SJCRH30 (cell line): ENCODE measurements around the gene HACD2. TPM values are rescaled to one million over a fixed set of nuclear protein-coding genes. Genes with fewer than 3 reads are reported as not detected.
"Not testable (repeated sequence)": the region's sequence is repeated elsewhere in the genome, so short reads cannot be mapped to it uniquely, and the experiment has no call there.

Experiments used
- DNase-seq, 2 experiments: peaks; one replicate each; pipeline ENCODE4 v3.0.0-alpha.2; 2015 to 2020
- H3K27ac ChIP-seq: fragments of 250-450 bp; sonication (Bioruptor Pico); 2 replicates; pipeline ENCODE4 v1.5.1; 2020; ENCODE audit warnings: mild to moderate bottlenecking, moderate library complexity
- H3K27me3 ChIP-seq: fragments of 250-450 bp; sonication (Bioruptor Pico); 2 replicates; pipeline ENCODE4 v1.5.1; 2020; ENCODE audit warnings: mild to moderate bottlenecking, moderate library complexity
- H3K36me3 ChIP-seq: fragments of 250-450 bp; sonication (Bioruptor Pico); 2 replicates; pipeline ENCODE4 v1.5.1; 2020; ENCODE audit warnings: mild to moderate bottlenecking, moderate library complexity
- H3K4me1 ChIP-seq: fragments of 250-450 bp; sonication (Bioruptor Pico); 2 replicates; pipeline ENCODE4 v1.5.1; 2020; ENCODE audit warnings: mild to moderate bottlenecking, moderate library complexity
- H3K4me3 ChIP-seq: fragments of 250-450 bp; sonication (Bioruptor Pico); 2 replicates; pipeline ENCODE4 v1.5.1; 2020; ENCODE audit warnings: mild to moderate bottlenecking, moderate library complexity
- H3K9me3 ChIP-seq: fragments of 250-450 bp; sonication (Bioruptor Pico); replicated peaks from 2 replicates; pipeline ENCODE4 v1.5.1; 2020; ENCODE audit warnings: mild to moderate bottlenecking, moderate library complexity
- total RNA-seq: library from RNA; depleted of rRNA; stranded (reverse); fragments of >200 nt; shearing (Covaris generic); gene quantifications from 2 replicates; pipeline ENCODE4 v1.2.3, GENCODE V29; 2014

Gene HACD2
- total RNA-seq, 1 experiment from 2014 or later = 37.0 TPM

DNA sequence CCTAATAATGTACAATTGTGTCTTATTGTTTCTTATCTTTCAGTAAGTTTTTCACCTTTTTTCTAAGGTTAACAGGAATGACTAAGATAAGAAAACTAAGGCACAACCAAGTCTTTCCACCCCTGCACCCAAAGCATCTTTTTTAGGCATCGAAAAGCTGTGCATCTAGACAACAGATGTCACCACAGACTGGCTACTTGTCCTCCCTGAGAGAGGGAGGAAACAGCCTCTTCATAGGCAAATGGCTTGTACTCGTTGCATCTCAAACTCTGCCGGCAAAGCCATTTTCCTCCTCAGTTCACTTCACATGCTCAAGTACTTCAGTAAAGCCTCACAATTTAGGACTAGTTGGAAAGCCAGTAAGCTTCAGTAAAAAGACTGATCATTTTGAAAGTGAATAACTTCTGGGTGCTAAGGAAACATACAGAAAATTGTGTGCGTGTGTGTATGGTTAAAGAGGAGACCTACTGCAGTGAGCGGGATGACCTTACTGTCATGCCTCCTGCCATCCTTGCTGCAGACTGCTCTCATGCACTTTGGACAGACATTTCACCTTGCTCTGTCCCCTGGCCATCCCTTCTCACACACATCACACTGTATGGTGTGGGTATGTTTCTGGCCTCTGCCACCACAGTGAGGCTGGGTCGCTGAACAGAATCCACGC is 36.5 kb upstream of the HACD2 start:
- H3K4me3 ChIP-seq = no peak overlapping the region
- DNase-seq = no peak
- H3K36me3 ChIP-seq = no peaks in the 10 kb centered on the region
- no peaks in the 10 kb centered on the region for H3K9me3 ChIP-seq
- H3K27me3 ChIP-seq = no peaks in the 10 kb centered on the region
- no peak overlapping the region for H3K27ac ChIP-seq
- H3K4me1 ChIP-seq = peaks cover 6% of the 10 kb centered on the region; the same call in 1 of the 2 replicates

DNA sequence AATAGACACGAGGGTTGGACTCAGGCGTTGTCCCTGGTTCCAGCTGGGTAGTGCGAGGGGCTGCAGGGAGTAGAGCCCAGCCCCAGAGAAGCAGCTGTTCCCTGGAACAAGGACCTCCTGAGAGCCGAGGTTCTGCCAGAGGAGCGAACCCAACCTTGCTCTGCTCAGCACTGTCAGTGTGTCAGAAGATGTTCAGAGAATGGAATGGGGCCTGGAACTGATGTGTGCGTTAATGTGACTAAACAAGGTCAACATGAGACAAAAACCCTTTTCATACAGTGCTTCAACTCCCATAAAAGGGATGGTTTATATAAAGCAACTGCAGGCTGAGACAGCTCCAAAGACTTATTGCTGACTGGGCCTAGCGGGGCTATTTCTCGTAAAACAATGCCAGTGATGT is 35.5 kb upstream of the HACD2 start:
- Histone ChIP-seq H3K4me3 (no peak overlapping the region), H3K9me3 (no peaks in the 10 kb centered on the region), H3K36me3 (no peaks in the 10 kb centered on the region), H3K27me3 (no peaks in the 10 kb centered on the region), H3K4me1 (peaks cover 6% of the 10 kb centered on the region; the same call in 1 of the 2 replicates), H3K27ac (no peak overlapping the region)
- peak; percentile 35 to 59 for DNase-seq

- DNase-seq = peak in 1 of 2 experiments; percentile 50
- no peaks in the 10 kb centered on the region for H3K9me3 ChIP-seq
- H3K4me1 ChIP-seq = peaks cover 6% of the 10 kb centered on the region; the same call in 1 of the 2 replicates
- H3K36me3 ChIP-seq = no peaks in the 10 kb centered on the region
- H3K27me3 ChIP-seq = no peaks in the 10 kb centered on the region
- H3K4me3 ChIP-seq = no peak overlapping the region
- no peak overlapping the region for H3K27ac ChIP-seq
Measured at GRCh38 chr3:123618768-123619484, 34.1 kb upstream of the HACD2 start.

DNA sequence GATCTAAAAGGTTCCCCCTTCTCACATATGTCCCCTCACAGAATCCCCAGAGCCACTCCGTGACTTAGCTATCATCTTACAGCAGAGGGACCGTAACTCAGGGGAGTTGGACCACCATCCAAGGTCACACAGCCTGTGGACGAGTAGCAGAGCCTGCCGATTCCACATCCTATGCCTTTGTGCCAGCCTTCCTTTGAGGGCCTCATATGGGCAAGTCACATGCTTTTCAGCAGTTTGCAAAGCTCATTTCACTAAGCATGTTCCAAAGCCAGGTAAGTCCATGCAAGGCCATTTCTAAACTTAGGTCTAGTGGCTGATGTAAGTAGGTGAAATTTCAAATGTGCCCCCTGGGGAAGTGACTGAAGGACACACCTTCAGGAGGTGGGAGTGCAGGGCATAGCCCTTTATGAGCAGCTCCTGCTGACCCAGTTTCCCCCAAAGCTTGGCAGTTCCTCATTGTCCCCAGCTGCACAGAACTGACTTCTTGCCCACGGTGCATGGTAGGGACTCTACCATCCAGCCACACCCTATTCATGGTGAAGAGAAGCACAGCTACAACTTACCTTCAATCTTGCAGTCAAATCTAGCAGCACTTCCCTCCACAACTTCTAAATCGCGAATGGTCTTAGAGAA is 33.3 kb upstream of the HACD2 start:
- Histone ChIP-seq H3K4me3 (no peak overlapping the region), H3K27me3 (no peaks in the 10 kb centered on the region), H3K9me3 (no peaks in the 10 kb centered on the region), H3K4me1 (peaks cover 6% of the 10 kb centered on the region; the same call in 1 of the 2 replicates), H3K36me3 (no peaks in the 10 kb centered on the region), H3K27ac (no peak overlapping the region)
- no peak for DNase-seq

GRCh38 chr3:123616593-123616992 is 31.7 kb upstream of the HACD2 start:
- no peaks in the 10 kb centered on the region for H3K27me3 ChIP-seq
- no peaks in the 10 kb centered on the region for H3K36me3 ChIP-seq
- no peak for DNase-seq
- no peak overlapping the region for H3K27ac ChIP-seq
- H3K4me3 ChIP-seq = no peak overlapping the region
- H3K4me1 ChIP-seq = peaks cover 6% of the 10 kb centered on the region; the same call in 1 of the 2 replicates
- H3K9me3 ChIP-seq = no peaks in the 10 kb centered on the region

- Histone ChIP-seq H3K4me1 (no peaks in the 10 kb centered on the region), H3K27me3 (no peaks in the 10 kb centered on the region), H3K9me3 (no peaks in the 10 kb centered on the region), H3K36me3 (0 out of 2 replicates have a peak, but pooled peaks cover 5% of the 10 kb centered on the region), H3K27ac (no peak overlapping the region), H3K4me3 (no peak overlapping the region)
- no peak for DNase-seq
Measured at GRCh38 chr3:123613543-123613942, 28.7 kb upstream of the HACD2 start.

- H3K36me3 ChIP-seq, H3K4me1 ChIP-seq, H3K9me3 ChIP-seq, H3K27me3 ChIP-seq, H3K27ac ChIP-seq, DNase-seq, H3K4me3 ChIP-seq: not testable (repeated sequence)
Measured at GRCh38 chr3:123611674-123612073, 26.8 kb upstream of the HACD2 start.

DNA sequence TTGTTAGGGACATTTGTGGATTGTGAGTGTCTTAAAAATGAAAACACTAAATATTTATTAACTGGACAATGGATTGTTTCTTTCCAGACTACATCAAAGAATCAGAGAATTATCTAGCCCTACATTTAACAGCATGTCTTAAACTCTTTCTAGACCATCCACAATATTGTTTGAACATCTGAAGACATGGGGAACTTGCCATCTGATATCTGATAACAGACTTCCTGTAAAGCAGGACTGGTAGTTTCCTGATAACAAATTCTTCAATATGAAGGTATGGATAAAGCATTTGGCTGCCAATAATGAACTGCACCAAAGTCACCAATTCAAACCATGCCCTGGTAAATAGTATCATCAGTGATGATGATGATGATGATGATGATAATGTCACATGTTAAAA is 26.2 kb upstream of the HACD2 start:
- H3K27ac ChIP-seq = no peak overlapping the region
- 0 out of 2 replicates have a peak, but pooled peaks cover 5% of the 10 kb centered on the region for H3K36me3 ChIP-seq
- no peak overlapping the region for H3K4me3 ChIP-seq
- no peaks in the 10 kb centered on the region for H3K9me3 ChIP-seq
- H3K4me1 ChIP-seq = peaks cover 2% of the 10 kb centered on the region; the same call in 1 of the 2 replicates
- DNase-seq = no peak
- no peaks in the 10 kb centered on the region for H3K27me3 ChIP-seq

DNA sequence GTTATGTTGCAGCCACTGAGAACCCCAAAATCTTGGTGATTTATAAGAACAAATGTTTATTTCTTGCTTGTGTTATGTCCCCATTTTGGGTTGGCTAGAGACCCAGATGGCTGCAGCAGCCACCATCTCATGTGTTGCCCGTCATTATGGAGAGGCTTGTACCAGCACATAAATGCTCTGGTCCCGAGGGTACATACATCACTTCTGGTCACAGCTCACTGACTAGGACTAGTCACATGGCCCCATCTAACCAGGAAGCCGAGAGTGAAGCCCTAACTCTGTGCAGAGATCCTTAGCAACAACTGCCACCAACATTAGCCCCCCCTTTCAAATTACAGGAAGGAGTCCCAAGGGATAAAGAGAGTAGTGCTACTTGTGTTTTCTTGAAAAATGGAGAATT is 25.5 kb upstream of the HACD2 start:
- peaks cover 8% of the 10 kb centered on the region for H3K4me1 ChIP-seq
- H3K36me3 ChIP-seq = 0 out of 2 replicates have a peak, but pooled peaks cover 5% of the 10 kb centered on the region
- no peaks in the 10 kb centered on the region for H3K9me3 ChIP-seq
- peak in 1 of 2 experiments; percentile 21 for DNase-seq
- no peaks in the 10 kb centered on the region for H3K27me3 ChIP-seq
- no peak overlapping the region for H3K27ac ChIP-seq
- H3K4me3 ChIP-seq = no peak overlapping the region

GRCh38 chr3:123609063-123609462 is 24.2 kb upstream of the HACD2 start:
- no peak overlapping the region for H3K27ac ChIP-seq
- no peak overlapping the region for H3K4me3 ChIP-seq
- H3K9me3 ChIP-seq = no peaks in the 10 kb centered on the region
- peaks cover 19% of the 10 kb centered on the region for H3K4me1 ChIP-seq
- DNase-seq = no peak
- no peaks in the 10 kb centered on the region for H3K27me3 ChIP-seq
- 0 out of 2 replicates have a peak, but pooled peaks cover 5% of the 10 kb centered on the region for H3K36me3 ChIP-seq

DNA sequence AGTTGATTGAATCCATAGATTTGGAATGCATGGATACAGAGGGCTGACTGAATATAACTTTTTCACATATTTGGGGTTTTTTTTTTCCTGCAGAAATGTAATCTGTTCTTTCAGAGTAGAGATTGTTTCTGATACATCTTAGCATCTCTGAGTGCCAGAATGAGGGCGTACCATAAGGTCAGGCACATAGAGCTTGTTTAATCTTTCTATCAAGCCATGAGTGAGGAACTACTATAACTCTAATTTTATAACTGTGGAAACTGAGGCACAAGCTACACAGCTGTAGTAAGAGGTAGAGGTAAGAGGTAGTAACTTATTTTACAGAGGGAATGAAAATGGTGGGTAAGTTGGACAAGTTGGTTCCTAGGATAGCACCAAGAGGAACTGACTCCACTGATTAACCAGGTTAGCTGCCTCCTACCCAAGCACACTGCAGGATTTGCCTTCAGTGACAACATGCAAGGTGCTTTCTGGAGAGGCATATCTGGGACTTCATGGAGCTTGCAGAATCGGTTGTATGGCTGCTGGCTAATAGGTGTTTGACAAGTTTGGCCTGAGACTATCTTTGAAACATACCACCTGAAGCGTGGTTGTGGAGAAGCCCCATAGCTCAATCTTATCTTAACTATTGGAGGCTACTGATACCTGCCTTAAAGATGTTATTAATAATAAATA is 23.5 kb upstream of the HACD2 start:
- no peaks in the 10 kb centered on the region for H3K27me3 ChIP-seq
- H3K27ac ChIP-seq = no peak overlapping the region
- H3K9me3 ChIP-seq = no peaks in the 10 kb centered on the region
- no peak overlapping the region for H3K4me3 ChIP-seq
- no peak for DNase-seq
- peaks cover 19% of the 10 kb centered on the region for H3K4me1 ChIP-seq
- 0 out of 2 replicates have a peak, but pooled peaks cover 5% of the 10 kb centered on the region for H3K36me3 ChIP-seq

DNA sequence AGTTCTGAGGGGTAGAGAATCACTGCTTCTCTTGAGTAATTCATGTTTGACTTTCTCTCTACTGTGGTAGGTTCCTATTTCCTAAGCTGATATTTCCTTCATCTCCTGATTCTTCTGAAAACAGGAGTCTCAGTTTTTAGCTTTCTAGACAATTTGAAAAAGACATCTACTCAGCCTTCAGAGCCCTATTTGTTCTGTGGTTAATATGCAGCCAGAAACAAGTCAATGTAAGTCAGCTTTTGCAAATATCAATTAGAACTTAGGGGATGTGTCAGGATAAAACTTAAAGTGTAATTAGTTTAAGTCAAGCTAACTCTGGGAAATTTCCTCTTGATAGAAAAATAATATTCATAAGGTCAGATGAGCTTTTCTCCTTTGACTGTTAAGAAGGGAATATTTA is 21.7 kb upstream of the HACD2 start:
- H3K4me3 ChIP-seq = no peak overlapping the region

GRCh38 chr3:123605789-123606234 is 21.0 kb upstream of the HACD2 start:
- peak overlapping the region; percentile 19; the same call in 1 of the 2 replicates for H3K27ac ChIP-seq
- no peak overlapping the region for H3K4me3 ChIP-seq
- H3K27me3 ChIP-seq = no peaks in the 10 kb centered on the region
- peaks cover 19% of the 10 kb centered on the region for H3K4me1 ChIP-seq
- H3K36me3 ChIP-seq = 0 out of 2 replicates have a peak, but pooled peaks cover 3% of the 10 kb centered on the region
- no peak for DNase-seq
- H3K9me3 ChIP-seq = no peaks in the 10 kb centered on the region

More for the DNA sequence above, 21.7 kb upstream of the HACD2 start:
- Histone ChIP-seq H3K9me3 (no peaks in the 10 kb centered on the region), H3K4me1 (peaks cover 19% of the 10 kb centered on the region), H3K27me3 (no peaks in the 10 kb centered on the region), H3K27ac (no peak overlapping the region), H3K36me3 (0 out of 2 replicates have a peak, but pooled peaks cover 5% of the 10 kb centered on the region)
- no peak for DNase-seq

DNA sequence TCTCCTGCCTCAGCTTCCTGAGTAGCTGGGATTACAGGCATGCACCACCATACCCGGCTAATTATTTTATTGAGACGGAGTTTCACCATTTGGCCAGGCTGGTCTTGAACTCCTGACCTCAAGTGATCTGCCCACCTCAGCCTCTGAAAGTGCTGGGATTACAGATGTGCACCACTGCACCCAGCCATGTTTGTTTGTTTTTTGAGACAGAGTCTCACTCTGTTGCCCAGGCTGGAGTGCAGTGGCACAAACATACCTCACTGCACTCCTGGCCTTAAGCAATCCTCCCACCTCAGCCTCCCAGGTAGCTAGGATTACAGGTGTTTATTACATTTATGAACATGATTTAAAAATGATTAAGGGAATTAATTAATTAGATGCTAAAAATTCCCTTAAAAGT is 18.3 kb upstream of the HACD2 start:
- not testable (repeated sequence) for H3K36me3 ChIP-seq, H3K4me3 ChIP-seq, H3K27ac ChIP-seq, H3K27me3 ChIP-seq, DNase-seq, H3K9me3 ChIP-seq
- H3K4me1 ChIP-seq = peaks cover 19% of the 10 kb centered on the region
